Breast epithelium (tissue), 4 donors: ENCODE results near the gene LRP2. TPM values are rescaled to one million over a fixed set of nuclear protein-coding genes. Genes with fewer than 3 reads are reported as not detected.
"Not testable (repeated sequence)": the region's sequence is repeated elsewhere in the genome, so short reads cannot be mapped to it uniquely, and the experiment has no call there.

Experiments
- DNase-seq, 2 donors: peaks; one replicate each; pipeline ENCODE4 v3.0.0-alpha.2; 2019; ENCODE audit warnings: low spot score in 2 of 2
- H3K27ac ChIP-seq, 2 donors: fragments of 200-600 bp; sonication (generic) in 1 of 2; one replicate each; pipeline ENCODE4 v1.5.1; 2016 to 2019; ENCODE audit warnings: mild to moderate bottlenecking in 1 of 2
- H3K27me3 ChIP-seq, 2 donors: fragments of 200-600 bp; sonication (generic) in 1 of 2; one replicate each; pipeline versions ENCODE4 v1.5.1 to v1.6.0; 2017 to 2019; ENCODE audit warnings: control low read depth in 1 of 2, mild to moderate bottlenecking in 1 of 2
- H3K36me3 ChIP-seq: fragments of 200-600 bp; one replicate; pipeline ENCODE4 v1.5.1; 2019
- H3K4me1 ChIP-seq, 2 donors: fragments of 200-600 bp; sonication (generic); one replicate each; pipeline ENCODE4 v1.5.1; 2016 to 2019; ENCODE audit warnings: control low read depth in 1 of 2
- H3K4me3 ChIP-seq, 3 donors: fragments of 200-600 bp; sonication (generic); 1 replicate in 2 of 3; 2 replicates in 1 of 3; pipeline ENCODE4 v1.5.1; 2016 to 2019; ENCODE audit warnings: mild to moderate bottlenecking in 3 of 3, moderate library complexity in 2 of 3
- H3K9me3 ChIP-seq, 2 donors: fragments of 200-600 bp; sonication (generic) in 1 of 2; one replicate each; pipeline ENCODE4 v1.5.1; 2016 to 2019; ENCODE audit warnings: control low read depth in 1 of 2
- POLR2A ChIP-seq: fragments of 450-650 bp; IDR thresholded peaks from one replicate; pipeline ENCODE4 v1.6.1; 2016; ENCODE audit warnings: antibody characterized with exemption, mild to moderate bottlenecking, moderate library complexity
- POLR2AphosphoS5 ChIP-seq, 3 donors: sonication (generic); formaldehyde crosslinking; IDR thresholded peaks; one replicate each; pipeline ENCODE4 v1.6.1; 2017; ENCODE audit warnings: antibody characterized with exemption in 3 of 3
- intact Hi-C: fragments of 100-400 bp; cut with DNase I; formaldehyde crosslinking; loops from one replicate; pipeline ENCODE4 v1.15.1; 2023; ENCODE audit warnings: low total_unique reads
- total RNA-seq, 3 donors: library from RNA; depleted of rRNA; stranded (reverse); fragments of >200 nt; gene quantifications; one replicate each; pipeline ENCODE4 v1.1.0, GENCODE V29; 2016
- TF ChIP-seq, protein P1 (sequence below), 3 donors: fragments of 450-650 bp; IDR thresholded peaks; one replicate each; pipeline ENCODE4 v1.5.1; 2016 to 2017; ENCODE audit warnings: antibody characterized with exemption in 3 of 3, mild to moderate bottlenecking in 3 of 3, moderate library complexity in 3 of 3

Gene LRP2
- total RNA-seq, 3 donors from 2014 or later: under 0.01 to 60.4 (median 19.7) TPM

DNA sequence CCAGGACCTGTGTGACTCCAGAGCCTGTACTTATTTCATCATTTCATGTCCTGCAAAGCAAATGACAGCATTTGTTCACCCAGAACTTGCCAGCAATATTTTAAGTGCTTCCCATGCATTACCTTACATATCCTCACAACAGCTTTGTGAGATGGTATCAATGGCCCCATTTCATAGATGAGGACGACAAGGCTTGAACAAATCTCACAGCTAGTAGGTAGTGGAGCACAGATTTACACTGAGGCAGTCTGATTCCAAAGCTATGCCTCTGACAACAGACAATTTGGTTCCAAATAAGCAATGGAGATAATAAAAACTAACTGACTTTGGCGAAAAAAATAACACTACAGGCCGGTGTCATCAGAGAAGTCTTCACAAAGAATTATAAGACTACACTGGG is 33.5 kb downstream of the LRP2 start:
- Histone ChIP-seq H3K36me3 (no peaks in the 10 kb centered on the region), H3K4me1 (no peaks in the 10 kb centered on the region), H3K4me3 (no peak overlapping the region), H3K27me3 (no peaks in the 10 kb centered on the region), H3K27ac (no peak overlapping the region), H3K9me3 (no peaks in the 10 kb centered on the region)
- intact Hi-C loops: no loop called here
- TF ChIP-seq, protein P1, sequence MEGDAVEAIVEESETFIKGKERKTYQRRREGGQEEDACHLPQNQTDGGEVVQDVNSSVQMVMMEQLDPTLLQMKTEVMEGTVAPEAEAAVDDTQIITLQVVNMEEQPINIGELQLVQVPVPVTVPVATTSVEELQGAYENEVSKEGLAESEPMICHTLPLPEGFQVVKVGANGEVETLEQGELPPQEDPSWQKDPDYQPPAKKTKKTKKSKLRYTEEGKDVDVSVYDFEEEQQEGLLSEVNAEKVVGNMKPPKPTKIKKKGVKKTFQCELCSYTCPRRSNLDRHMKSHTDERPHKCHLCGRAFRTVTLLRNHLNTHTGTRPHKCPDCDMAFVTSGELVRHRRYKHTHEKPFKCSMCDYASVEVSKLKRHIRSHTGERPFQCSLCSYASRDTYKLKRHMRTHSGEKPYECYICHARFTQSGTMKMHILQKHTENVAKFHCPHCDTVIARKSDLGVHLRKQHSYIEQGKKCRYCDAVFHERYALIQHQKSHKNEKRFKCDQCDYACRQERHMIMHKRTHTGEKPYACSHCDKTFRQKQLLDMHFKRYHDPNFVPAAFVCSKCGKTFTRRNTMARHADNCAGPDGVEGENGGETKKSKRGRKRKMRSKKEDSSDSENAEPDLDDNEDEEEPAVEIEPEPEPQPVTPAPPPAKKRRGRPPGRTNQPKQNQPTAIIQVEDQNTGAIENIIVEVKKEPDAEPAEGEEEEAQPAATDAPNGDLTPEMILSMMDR (IDR thresholded peaks at IDR 0.05): no peak
- TF ChIP-seq POLR2A: no peak
- DNase-seq: no peak

DNA sequence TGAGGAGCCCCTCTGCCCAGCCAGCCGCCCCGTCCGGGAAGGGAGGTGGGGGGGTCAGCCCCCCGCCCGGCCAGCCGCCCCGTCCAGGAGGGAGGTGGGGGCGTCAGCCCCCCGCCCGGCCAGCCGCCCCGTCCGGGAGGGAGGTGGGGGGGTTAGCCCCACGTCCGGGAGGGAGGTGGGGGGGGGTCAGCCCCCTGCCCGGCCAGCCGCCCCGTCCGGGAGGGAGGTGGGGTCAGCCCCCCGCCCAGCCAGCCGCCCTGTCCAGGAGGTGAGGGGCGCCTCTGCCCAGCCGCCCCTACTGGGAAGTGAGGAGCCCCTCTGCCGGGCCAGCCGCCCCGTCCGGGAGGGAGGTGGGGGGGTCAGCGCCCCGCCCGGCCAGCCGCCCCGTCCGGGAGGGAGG is 34.5 kb downstream of the LRP2 start:
- H3K27me3 ChIP-seq, H3K4me3 ChIP-seq, H3K9me3 ChIP-seq, H3K27ac ChIP-seq, DNase-seq, H3K36me3 ChIP-seq, H3K4me1 ChIP-seq, intact Hi-C loops: not testable (repeated sequence)

DNA sequence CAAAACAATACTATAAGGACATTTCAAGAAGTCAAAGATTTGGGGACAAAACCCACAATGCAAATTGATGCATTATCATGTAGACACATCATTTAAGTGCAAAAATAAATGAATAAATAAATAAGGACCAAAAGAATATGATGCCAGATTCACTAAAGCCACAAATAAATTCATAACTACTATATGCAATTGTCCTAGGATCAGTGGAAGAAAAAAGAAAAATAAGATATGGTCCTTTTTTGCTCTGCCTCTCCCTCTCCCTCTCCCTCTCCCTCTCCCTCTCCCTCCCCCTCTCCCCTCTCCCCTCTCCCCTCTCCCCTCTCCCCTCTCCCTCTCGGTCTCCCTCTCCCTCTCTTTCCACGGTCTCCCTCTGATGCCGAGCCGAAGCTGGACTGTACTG is 36.4 kb downstream of the LRP2 start:
- H3K4me3 ChIP-seq, H3K4me1 ChIP-seq, intact Hi-C loops, H3K9me3 ChIP-seq, H3K27ac ChIP-seq, H3K27me3 ChIP-seq, DNase-seq, H3K36me3 ChIP-seq: not testable (repeated sequence)

DNA sequence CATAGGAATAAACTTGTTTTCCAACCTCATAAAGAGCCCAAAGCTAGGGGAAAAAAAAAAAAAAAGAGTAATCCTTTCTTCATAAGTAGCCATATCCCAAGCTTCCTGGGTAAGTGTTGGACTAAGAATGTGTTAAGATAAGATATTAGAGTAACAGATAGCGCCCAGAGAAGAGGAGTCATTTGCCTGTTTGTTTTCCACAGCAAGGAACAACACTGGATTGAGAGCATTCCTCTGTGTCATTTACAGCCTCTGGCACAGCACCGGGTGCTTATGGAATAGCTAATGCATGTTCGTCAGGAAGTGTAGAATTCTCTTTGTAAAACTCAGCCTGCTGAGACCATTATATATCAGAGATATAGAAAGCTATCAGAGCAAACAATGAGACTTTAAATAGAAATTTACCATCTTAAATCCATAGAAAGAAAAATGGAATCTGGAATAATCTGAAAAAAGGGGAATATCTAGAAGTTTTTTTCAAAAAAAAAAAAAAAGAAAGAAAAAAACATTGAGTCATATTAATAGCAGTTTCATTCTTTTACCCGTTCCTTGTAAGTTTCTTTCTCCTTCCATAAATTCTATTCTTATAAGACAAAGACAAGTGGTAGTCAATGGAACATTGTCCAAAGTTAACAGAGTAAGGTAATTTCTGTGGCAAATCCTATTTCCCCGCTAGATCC is 37.6 kb downstream of the LRP2 start:
- Histone ChIP-seq H3K27ac (no peak overlapping the region), H3K36me3 (no peaks in the 10 kb centered on the region), H3K27me3 (no peaks in the 10 kb centered on the region), H3K9me3 (no peaks in the 10 kb centered on the region), H3K4me3 (no peak overlapping the region), H3K4me1 (no peaks in the 10 kb centered on the region)
- TF ChIP-seq POLR2AphosphoS5 (IDR thresholded peaks at IDR 0.05) (no peak), POLR2A (no peak)
- TF ChIP-seq, protein P1 (IDR thresholded peaks at IDR 0.05): no peak
- DNase-seq: no peak
- intact Hi-C loops: no loop called here

DNA sequence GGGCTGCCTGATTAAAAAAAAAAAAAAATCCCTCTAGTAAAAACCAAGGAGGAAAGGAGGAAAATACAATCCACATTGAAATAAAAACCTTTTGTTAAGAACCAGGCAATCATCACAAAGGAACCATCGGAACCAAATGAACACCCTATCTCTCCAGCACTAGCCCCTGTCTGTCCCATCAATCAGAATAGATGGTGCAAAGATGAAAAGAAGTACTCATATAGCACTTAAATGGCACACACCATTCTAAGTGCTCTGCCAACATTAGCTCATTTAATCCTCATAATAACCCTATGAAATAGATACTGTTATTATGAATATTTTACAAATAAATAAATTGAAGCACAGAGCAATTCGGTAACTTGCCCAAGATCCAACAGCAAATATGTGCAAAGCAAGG is 38.5 kb downstream of the LRP2 start:
- intact Hi-C loops: no loop called here
- Histone ChIP-seq H3K9me3 (no peaks in the 10 kb centered on the region), H3K27ac (no peak overlapping the region), H3K36me3 (no peaks in the 10 kb centered on the region), H3K4me1 (no peaks in the 10 kb centered on the region), H3K27me3 (no peaks in the 10 kb centered on the region), H3K4me3 (no peak overlapping the region)
- DNase-seq: no peak
- TF ChIP-seq POLR2A (no peak), POLR2AphosphoS5 (IDR thresholded peaks at IDR 0.05) (no peak)
- TF ChIP-seq, protein P1 (IDR thresholded peaks at IDR 0.05): no peak

DNA sequence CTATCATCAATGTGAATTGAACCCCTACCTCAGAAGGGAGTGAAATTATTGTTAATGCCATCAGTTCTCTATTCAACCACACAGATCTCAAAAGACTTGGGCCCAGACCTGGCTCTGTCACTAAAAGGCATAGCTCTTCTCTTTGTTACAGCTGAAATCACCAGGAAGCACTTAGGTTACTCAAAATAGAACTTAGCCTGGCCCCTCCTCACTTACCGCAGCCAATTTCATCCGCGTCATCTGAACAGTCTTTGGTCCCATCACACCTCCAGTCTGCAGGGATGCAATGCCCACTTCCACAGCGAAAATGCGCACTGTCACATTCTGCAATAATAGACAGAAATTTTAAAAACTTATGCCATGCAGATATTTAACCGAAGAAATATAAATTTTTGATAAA is 41.8 kb downstream of the LRP2 start:
- H3K27me3 ChIP-seq: no peaks in the 10 kb centered on the region
- intact Hi-C loops: no loop called here
- H3K27ac ChIP-seq: no peak overlapping the region
- TF ChIP-seq POLR2A: no peak
- no peak for TF ChIP-seq POLR2AphosphoS5 (IDR thresholded peaks at IDR 0.05)
- TF ChIP-seq, protein P1 (IDR thresholded peaks at IDR 0.05): no peak
- no peak overlapping the region for H3K4me3 ChIP-seq
- H3K36me3 ChIP-seq: no peaks in the 10 kb centered on the region
- no peak for DNase-seq
- H3K4me1 ChIP-seq: no peaks in the 10 kb centered on the region
- no peaks in the 10 kb centered on the region for H3K9me3 ChIP-seq
